PC-3 (cell line): ENCODE measurements around the gene TRAPPC10.

ENCODE experiments used
- CTCF ChIP-seq: fragments of 300-600 bp; sonication (generic); conservative IDR thresholded peaks from 2 replicates; pipeline ENCODE4 v1.5.1; 2017; ENCODE audit warnings: antibody characterized with exemption, low read depth, mild to moderate bottlenecking, low read length
- EZH2 ChIP-seq: fragments of 300-600 bp; sonication (generic); IDR thresholded peaks from one replicate; pipeline ENCODE4 v1.6.1; 2017; ENCODE audit warnings: antibody characterized with exemption, mild to moderate bottlenecking, low read length; ENCODE audit not compliant: unreplicated experiment
- EZH2phosphoT487 ChIP-seq: fragments of 300-600 bp; sonication (generic); IDR thresholded peaks from 2 replicates; pipeline ENCODE4 v1.6.1; 2018; ENCODE audit warnings: mild to moderate bottlenecking, antibody characterized with exemption, low read length, borderline replicate concordance

- no peak for TF ChIP-seq EZH2
- TF ChIP-seq CTCF, result no peak
- no peak for TF ChIP-seq EZH2phosphoT487
These were observed 67.7 kb downstream of the TRAPPC10 start for GRCh38 chr21:44079846-44080245.
